ENCODE measurements around the gene HSD17B10.

- TF ChIP-seq REST (IDR thresholded peaks at IDR 0.05; ENCODE audit: unreplicated experiment): no peak
- no peak for TF ChIP-seq CTCF (conservative IDR thresholded peaks at IDR 0.05; ENCODE audit: low read depth in 2 of 2)
- no peak for TF ChIP-seq POLR2AphosphoS5 (IDR thresholded peaks at IDR 0.05; ENCODE audit: low read depth)
- TF ChIP-seq EZH2 (IDR thresholded peaks at IDR 0.05; ENCODE audit: low read depth, unreplicated experiment): no peak
- no peak for TF ChIP-seq EZH2phosphoT487 (IDR thresholded peaks at IDR 0.05; ENCODE audit: unreplicated experiment)
Measured at GRCh38 chrX:53474707-53475106, 40.5 kb upstream of the HSD17B10 start.

Measured in GM23338 (cell line).